Measurements from ENCODE around the gene RPUSD1. TPM values are rescaled to one million over a fixed set of nuclear protein-coding genes. Genes with fewer than 3 reads are reported as not detected.
A peak's percentile ranks its signal among the peaks of the same experiment; 100 is the strongest.

The RPUSD1 gene
- total RNA-seq, 1 donor from 2014 or later = 35.3 TPM

DNA sequence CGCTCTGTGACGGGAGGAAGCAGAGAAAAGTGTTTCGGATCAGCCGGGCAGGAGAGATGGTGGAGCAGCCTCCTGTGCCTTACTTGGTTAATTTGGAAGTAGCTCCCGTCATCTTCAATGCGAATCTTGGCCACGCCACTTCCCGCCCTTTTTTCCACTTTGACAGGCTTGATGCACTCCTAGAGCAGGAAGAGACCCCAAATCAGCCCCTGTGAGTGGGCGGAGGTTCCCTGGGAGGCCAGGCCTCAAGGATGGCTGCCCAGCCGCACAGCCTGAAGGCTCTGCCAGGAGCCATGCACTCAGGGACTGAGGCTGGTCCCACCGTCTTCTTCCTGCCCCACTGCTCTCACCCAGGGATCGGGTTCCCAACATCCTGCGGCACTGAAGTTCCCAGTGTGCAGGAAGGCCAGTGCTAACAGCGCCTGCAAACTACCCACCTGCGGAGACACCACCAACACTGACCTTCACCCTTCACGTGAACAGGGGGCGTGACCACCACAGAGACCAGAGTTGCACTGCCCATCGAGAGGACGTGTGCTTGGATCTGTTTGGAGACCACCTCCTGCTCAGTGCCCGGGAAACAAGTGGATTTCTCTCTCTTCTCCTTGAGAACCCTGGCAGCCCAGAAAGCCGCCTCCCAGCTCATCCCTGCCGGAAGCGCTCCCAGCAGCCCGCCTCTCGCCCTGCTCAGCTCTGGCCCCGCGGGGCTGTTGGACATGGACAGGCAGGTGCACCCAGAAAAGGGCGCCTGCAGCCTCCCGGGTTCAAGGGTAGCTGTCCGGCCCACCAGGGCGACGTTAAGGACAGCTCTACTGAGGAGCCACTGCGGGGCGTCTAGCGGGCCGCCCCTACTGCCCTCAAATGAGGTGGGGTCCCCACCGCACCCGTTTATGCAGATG, 48.4 kb downstream of the RPUSD1 start:
- POLR2A ChIA-PET = interaction anchor here (0.9 to 2.9 kb wide), 6 partner anchors 12 to 44 kb away, joined by 3 to 19 read pairs (median 7); partner anchors contain the start of genes ANTKMT and CCDC78
- TF ChIP-seq, protein P1, sequence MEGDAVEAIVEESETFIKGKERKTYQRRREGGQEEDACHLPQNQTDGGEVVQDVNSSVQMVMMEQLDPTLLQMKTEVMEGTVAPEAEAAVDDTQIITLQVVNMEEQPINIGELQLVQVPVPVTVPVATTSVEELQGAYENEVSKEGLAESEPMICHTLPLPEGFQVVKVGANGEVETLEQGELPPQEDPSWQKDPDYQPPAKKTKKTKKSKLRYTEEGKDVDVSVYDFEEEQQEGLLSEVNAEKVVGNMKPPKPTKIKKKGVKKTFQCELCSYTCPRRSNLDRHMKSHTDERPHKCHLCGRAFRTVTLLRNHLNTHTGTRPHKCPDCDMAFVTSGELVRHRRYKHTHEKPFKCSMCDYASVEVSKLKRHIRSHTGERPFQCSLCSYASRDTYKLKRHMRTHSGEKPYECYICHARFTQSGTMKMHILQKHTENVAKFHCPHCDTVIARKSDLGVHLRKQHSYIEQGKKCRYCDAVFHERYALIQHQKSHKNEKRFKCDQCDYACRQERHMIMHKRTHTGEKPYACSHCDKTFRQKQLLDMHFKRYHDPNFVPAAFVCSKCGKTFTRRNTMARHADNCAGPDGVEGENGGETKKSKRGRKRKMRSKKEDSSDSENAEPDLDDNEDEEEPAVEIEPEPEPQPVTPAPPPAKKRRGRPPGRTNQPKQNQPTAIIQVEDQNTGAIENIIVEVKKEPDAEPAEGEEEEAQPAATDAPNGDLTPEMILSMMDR (IDR thresholded peaks at IDR 0.05) = no peak
- no peaks in the 10 kb centered on the region for H3K27me3 Mint-ChIP-seq
- DNase-seq (no peak), ATAC-seq (ENCODE audit: low read depth) (no peak)
- CTCF ChIA-PET = interaction anchor here (1.2 to 2.8 kb wide), 3 partner anchors 18 to 45 kb away, joined by 4 to 12 read pairs (median 5); partner anchors contain the start of genes ANTKMT and METRN
- no peaks in the 10 kb centered on the region for H3K9me3 Mint-ChIP-seq
- peaks cover 32% of the 10 kb centered on the region for H3K4me1 Mint-ChIP-seq
- peak overlapping the region; percentile 83 for H3K4me3 Mint-ChIP-seq
- intact Hi-C loops (cut with micrococcal nuclease) = loop anchor here (2.0 kb wide), 3 partner anchors 49 to 161 kb away; partner anchors contain the start of genes CHTF18 and RPUSD1
- peaks cover 31% of the 10 kb centered on the region for H3K36me3 Mint-ChIP-seq (ENCODE audit: low read depth)
- H3K27ac Mint-ChIP-seq = no peak overlapping the region

DNA sequence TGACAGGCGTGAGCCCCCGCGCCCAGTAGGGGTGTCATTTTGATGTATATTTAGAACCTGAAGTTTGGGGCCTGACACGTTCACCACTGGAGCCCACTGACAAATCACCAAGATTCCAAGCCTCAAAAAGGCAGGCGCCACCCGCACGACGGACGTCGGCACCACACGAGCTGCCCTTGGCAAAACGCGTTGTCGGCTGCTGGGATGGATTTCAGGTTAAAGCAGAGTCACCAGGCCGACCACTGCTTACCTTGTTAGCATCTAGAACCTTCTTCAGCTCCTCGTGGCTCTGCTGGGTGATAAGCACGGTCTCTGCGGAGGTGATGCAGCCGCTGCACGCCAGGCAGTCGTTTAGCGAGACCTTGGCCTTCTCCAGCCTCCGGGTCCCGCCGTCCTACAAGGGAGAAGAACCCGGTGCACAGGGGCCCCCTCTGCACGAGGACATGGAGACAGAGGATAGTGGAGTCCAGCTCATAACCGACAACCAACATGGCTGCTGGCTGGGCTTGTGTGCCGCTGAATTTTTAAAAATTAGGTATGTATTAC, 51.2 kb downstream of the RPUSD1 start:
- ATAC-seq (ENCODE audit: low read depth) (no peak), DNase-seq (no peak)
- Mint-ChIP-seq H3K9me3 (no peaks in the 10 kb centered on the region), H3K27me3 (no peaks in the 10 kb centered on the region), H3K4me1 (peaks cover 32% of the 10 kb centered on the region), H3K4me3 (peak overlapping the region; percentile 38), H3K27ac (no peak overlapping the region), H3K36me3 (ENCODE audit: low read depth) (peaks cover 52% of the 10 kb centered on the region)
- intact Hi-C loops (cut with micrococcal nuclease) = no loop called here
- ChIA-PET CTCF (interaction anchor here (1.0 kb wide), 1 partner anchor 25 kb away, joined by 4 read pairs; no protein-coding TSS in a partner anchor), POLR2A (interaction anchor here (0.7 to 3.7 kb wide), 4 partner anchors 9 to 15 kb away, joined by 3 to 31 read pairs (median 4); partner anchors contain the start of genes ANTKMT and CCDC78)
- TF ChIP-seq, protein P1 (IDR thresholded peaks at IDR 0.05) = no peak

DNA sequence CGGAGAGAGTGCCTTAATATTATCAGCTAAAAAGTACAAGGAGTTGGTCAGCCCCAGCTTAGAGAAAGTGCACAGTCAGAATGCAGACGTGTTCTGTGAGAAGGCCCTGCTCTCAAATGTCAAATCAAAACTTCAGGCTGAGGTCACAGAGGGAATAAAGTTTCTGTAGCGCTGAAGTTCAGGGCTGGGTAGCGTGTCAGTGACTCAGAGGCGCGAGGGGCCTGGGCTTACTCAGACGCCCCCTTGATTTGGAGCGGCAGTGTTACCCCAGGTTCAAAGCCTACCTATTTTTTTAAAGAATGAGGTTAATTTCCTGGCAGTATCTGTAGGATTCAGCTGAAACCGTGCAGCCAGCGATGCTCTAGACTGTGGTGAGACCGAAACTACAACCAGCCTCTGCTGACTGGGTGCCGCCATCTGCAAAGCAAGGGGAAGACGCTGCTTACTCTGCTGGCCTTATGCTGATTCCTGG, 52.2 kb downstream of the RPUSD1 start:
- Mint-ChIP-seq H3K27ac (peak overlapping the region; percentile 53), H3K4me3 (no peak overlapping the region), H3K4me1 (peaks cover 32% of the 10 kb centered on the region), H3K9me3 (no peaks in the 10 kb centered on the region), H3K36me3 (ENCODE audit: low read depth) (peaks cover 54% of the 10 kb centered on the region), H3K27me3 (no peaks in the 10 kb centered on the region)
- DNase-seq = no peak
- POLR2A ChIA-PET = interaction anchor here (0.7 to 3.7 kb wide), 4 partner anchors 8 to 20 kb away, joined by 3 to 31 read pairs (median 5); partner anchors contain the start of genes ANTKMT and CCDC78
- CTCF ChIA-PET = no interaction called here
- TF ChIP-seq, protein P1 (IDR thresholded peaks at IDR 0.05) = no peak
- no peak for ATAC-seq (ENCODE audit: low read depth)
- intact Hi-C loops (cut with micrococcal nuclease) = no loop called here

DNA sequence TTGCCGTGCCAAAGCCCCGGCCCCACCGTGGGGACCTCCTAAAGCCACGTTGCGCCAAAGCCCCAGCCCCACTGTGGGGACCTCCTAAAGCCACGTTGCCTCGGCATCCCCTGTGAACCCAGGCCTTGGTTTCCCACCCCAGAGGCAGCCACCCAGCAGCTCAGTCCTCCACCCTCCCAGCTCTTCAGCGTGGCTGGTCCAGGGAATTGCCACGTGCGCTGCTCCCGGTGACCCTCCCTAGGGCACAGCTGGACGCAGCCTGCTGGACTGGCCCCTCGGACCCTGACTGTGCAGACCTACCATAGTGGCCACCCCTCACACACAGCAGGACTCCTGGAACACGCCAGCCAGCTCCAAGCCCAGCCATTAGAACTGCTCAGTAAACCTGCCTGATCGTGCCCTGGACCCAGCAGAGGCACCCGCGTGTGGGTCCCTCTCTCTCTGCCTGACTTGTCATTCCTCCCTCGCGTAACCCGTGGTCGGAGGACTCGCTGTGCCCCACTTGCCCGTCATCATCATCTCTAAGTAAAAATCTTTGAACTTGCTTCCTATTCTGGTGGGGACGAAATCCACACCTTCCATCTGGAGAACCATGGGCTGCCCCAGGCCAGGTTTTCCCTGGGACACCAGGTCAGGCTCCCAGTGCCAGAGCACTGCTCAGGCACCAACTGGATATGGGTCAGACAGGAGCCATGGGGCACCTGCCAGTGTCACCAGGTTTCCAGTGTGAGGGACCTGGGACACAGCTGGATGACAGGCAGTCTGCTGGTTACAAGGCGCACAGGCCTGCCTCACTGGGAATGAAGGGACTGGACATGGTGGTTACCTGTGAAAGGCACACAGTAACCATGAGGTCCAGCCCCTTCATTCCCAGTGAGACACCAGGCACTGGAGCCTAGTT, 53.0 kb downstream of the RPUSD1 start:
- DNase-seq (no peak), ATAC-seq (ENCODE audit: low read depth) (no peak)
- Mint-ChIP-seq H3K27me3 (no peaks in the 10 kb centered on the region), H3K4me3 (no peak overlapping the region), H3K9me3 (no peaks in the 10 kb centered on the region), H3K4me1 (peaks cover 32% of the 10 kb centered on the region), H3K36me3 (ENCODE audit: low read depth) (peaks cover 54% of the 10 kb centered on the region), H3K27ac (no peak overlapping the region)
- POLR2A ChIA-PET = interaction anchor here (0.8 to 3.7 kb wide), 3 partner anchors 9 to 19 kb away, joined by 3 to 31 read pairs (median 5); partner anchors contain the start of genes ANTKMT and CCDC78
- CTCF ChIA-PET = no interaction called here
- TF ChIP-seq, protein P1 (IDR thresholded peaks at IDR 0.05) = no peak
- intact Hi-C loops (cut with micrococcal nuclease) = no loop called here

Other genes with a start within 250 kb of the RPUSD1 start
- not detected in 2 replicates for gene PRR35, start 228.0 kb downstream of the RPUSD1 start, total RNA-seq
- gene NHLRC4, start 221.4 kb downstream of the RPUSD1 start, total RNA-seq = 0.83 and 1.0 TPM in 2 replicates
- gene PIGQ, start 218.4 kb downstream of the RPUSD1 start, total RNA-seq = 46.7 and 53.1 TPM in 2 replicates
- gene RAB40C, start 198.3 kb downstream of the RPUSD1 start, total RNA-seq = 10.5 and 13.1 TPM in 2 replicates
- 0.42 and 0.47 TPM in 2 replicates for gene WFIKKN1, start 157.4 kb downstream of the RPUSD1 start, total RNA-seq
- 48.7 and 49.9 TPM in 2 replicates for gene METTL26, start 152.1 kb downstream of the RPUSD1 start, total RNA-seq
- 29.4 and 38.9 TPM in 2 replicates for gene MCRIP2, start 146.6 kb downstream of the RPUSD1 start, total RNA-seq
- 24.8 and 33.7 TPM in 2 replicates for gene WDR90, start 139.0 kb downstream of the RPUSD1 start, total RNA-seq
- gene RHOT2, start 120.2 kb downstream of the RPUSD1 start, total RNA-seq = 141 and 170 TPM in 2 replicates
- gene RHBDL1, start 112.7 kb downstream of the RPUSD1 start, total RNA-seq = 0.24 TPM in 1 of 2 replicates, not detected in the other
- 75.4 and 81.2 TPM in 2 replicates for gene STUB1, start 108.0 kb downstream of the RPUSD1 start, total RNA-seq
- 41.4 and 47.0 TPM in 2 replicates for gene JMJD8, start 104.0 kb downstream of the RPUSD1 start, total RNA-seq
- gene WDR24, start 98.0 kb downstream of the RPUSD1 start, total RNA-seq = 13.9 and 14.8 TPM in 2 replicates
- gene FBXL16, start 82.6 kb downstream of the RPUSD1 start, total RNA-seq = 0.75 and 0.88 TPM in 2 replicates
- gene METRN, start 73.3 kb downstream of the RPUSD1 start, total RNA-seq = 5.0 and 6.7 TPM in 2 replicates
- 58.0 and 67.4 TPM in 2 replicates for gene ANTKMT, start 67.2 kb downstream of the RPUSD1 start, total RNA-seq
- gene CCDC78, start 61.9 kb downstream of the RPUSD1 start, total RNA-seq = 4.8 and 7.8 TPM in 2 replicates
- 10.8 and 10.9 TPM in 2 replicates for gene HAGHL, start 61.3 kb downstream of the RPUSD1 start, total RNA-seq
- 42.4 and 43.1 TPM in 2 replicates for gene CIAO3, start 47.4 kb downstream of the RPUSD1 start, total RNA-seq
- gene MSLN, start 27.6 kb downstream of the RPUSD1 start, total RNA-seq = not detected in 2 replicates
- gene CHTF18, start 239 bp upstream of the RPUSD1 start, total RNA-seq = 42.4 and 45.5 TPM in 2 replicates
- gene GNG13, start 12.4 kb upstream of the RPUSD1 start, total RNA-seq = not detected in 2 replicates
- gene LMF1, start 182.6 kb upstream of the RPUSD1 start, total RNA-seq = 30.7 and 36.1 TPM in 2 replicates
- gene SOX8, start 193.4 kb upstream of the RPUSD1 start, total RNA-seq = 0.18 and 0.27 TPM in 2 replicates

Data from activated B cell treated with CpG ODN at 0.5 μM for 24 hours (primary cell).